ENCODE data around the gene TIAM1.

Gene TIAM1

DNA sequence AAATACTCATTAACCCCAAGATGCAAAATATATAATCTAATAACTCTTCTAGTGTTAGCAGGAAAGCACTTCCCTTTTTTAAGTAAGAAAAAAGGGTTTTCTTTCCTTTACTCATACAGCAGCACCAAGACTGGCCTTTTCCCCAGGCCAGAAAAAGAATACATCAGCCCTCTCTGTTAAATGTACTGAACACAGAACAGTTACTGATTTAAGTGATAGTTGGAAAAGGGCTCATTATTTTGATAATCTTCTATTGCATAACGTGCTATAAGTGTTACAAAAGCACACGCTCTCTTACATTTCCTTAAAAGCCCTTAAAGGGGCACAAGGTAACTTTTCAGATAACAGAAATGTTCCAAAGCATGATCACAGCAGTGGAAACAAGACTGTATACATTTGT, 142.9 kb downstream of the TIAM1 start:
- no peak for DNase-seq

DNA sequence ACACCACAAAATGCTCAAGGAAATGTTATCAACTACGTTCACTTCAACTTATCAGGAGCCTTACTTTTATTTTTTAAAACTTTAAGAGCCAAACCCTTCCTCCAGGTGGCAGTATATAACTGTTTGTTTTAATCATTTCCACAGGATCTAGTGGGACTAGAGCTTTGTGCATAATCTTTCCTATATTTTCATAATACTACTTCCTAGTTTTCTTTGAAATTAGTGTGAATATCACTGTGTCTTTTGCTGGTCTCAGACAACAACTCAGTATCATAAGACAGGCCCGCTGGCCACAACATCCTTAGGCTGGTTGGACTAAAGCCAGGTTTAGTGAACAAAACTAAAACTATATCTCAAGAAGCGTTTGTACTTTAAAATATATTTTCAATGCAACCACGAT, 145.5 kb downstream of the TIAM1 start:
- DNase-seq = no peak

DNA sequence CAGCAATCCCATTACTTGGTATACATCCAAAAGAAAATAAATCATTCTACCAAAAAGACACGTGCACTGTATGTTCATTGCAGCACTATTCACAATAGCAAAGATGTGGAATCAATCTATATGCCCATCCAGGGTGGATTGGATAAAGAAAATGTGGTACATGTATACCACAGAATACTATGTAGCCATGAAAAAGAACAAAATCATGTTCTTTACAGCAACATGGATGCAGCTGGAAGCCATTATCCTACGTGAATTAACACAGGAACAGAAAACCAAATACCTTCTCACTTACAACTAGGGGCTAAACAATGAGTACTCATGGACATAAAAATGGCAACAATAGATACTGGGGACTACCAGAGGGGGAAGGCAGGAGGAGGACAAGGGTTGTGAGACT, 147.3 kb downstream of the TIAM1 start:
- DNase-seq = no peak

- DNase-seq = no peak
These were observed 148.6 kb downstream of the TIAM1 start for GRCh38 chr21:31195334-31196015.

GRCh38 chr21:31194510-31195293, 149.4 kb downstream of the TIAM1 start:
- DNase-seq = no peak

- DNase-seq = no peak
These were observed 150.3 kb downstream of the TIAM1 start for GRCh38 chr21:31193761-31194160.

DNA sequence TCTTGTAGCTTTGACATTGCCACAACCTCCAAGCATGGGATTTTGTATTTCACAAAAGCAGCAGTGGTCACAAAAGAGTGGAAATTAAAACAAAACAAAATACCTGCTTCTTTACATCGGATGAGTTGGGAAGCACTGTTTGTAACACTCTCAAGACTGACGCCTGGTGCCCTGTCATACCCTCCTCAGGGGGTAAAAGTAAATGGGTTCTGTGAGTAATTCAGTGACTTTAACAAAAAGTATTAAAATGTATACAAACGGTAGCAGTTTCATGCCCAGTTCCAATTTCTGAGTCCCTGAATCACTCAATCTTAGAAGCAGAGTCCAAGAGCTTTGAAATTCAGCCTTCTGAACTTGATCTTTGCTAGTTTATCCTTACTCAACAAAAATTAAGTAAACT, 152.5 kb downstream of the TIAM1 start:
- no peak for DNase-seq

- no peak for DNase-seq
These were observed 153.5 kb downstream of the TIAM1 start for GRCh38 chr21:31190516-31190915.

- no peak for DNase-seq
These were observed 156.6 kb downstream of the TIAM1 start for GRCh38 chr21:31187499-31187898.

GRCh38 chr21:31186916-31187315, 157.1 kb downstream of the TIAM1 start:
- no peak for DNase-seq

DNA sequence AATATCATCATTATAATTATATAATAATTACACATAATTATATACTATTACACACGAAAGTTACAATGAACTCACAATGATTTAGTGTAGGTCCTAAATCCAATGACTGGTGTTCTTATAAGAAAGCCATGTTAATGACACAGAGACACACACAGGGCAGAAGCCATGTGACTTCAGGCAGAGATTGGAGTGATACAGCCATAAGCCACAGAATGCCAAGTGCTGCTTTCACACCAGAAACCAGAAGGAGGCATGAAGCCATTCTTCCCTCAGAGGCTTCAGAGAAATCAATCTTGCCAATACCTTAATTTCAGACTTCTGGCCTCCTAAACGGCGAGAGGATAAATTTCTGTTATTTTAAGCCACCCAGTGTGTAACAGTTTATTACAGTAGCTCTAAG, 158.4 kb downstream of the TIAM1 start:
- DNase-seq = peak in 1 of 2 donors; percentile 38

GRCh38 chr21:31184876-31185275, 159.2 kb downstream of the TIAM1 start:
- no peak for DNase-seq

DNA sequence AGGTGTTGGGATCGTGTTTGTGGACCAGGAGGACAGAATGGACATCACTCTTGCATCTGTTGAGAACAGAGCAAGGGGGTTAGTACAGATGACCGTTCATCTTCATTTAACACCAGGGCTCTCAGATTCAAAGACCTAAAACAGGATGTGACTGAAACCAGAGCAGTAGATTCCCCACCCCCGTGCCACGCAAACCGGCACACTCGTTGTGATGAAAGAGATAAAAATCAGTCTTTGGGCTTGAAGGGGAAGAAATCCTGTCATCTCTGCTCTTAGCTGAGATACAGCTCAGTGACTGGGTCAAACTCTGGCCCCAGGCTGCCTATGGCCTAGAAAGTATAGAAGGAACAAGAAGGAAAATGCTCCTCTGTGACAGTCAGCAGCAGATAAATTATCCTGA, 159.6 kb downstream of the TIAM1 start:
- peak; percentile 72 to 76 for DNase-seq

DNA sequence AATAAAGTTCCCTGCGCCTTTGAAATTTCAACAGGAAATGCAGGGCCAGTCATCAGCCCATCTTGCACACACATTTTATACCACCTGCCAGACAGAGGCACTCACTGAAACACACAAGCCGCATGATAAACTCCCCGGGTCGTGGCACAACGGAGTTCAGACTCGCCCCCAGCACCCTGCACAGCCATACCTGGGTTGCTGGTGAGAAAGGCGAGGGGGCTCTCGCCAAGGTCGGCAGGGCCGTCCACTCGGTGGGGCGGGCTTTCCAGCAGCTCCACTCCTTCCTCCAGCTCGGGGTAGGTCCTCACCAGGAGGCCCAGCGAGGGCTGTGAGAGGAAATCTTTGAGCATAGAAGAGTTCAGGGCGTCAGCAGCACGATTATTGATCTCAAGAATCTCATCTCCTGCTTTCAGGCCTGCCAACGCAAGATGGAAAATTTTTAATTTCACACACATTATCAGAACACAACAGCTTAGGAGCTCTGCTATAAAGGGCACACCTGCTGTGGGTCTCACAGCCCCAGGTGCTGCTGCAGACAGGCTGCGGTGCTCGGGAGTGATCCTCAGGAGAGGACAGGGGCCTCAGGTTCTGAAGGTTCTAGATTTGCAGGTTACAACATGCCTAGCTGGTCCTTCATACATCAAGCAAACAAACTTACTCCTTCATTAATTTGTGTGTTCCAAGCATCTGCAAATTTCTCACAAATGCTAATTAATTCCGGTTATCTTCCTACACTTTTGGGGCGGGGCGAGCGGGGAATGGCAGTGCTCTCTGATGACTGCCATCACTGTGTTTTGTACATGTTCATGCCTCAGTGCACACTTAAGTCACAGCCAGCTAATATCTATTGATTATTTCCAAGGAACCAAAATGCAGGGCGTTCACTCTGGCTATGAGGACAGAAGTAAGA, 161.6 kb downstream of the TIAM1 start:
- DNase-seq = peak; percentile 65 to 68

DNA sequence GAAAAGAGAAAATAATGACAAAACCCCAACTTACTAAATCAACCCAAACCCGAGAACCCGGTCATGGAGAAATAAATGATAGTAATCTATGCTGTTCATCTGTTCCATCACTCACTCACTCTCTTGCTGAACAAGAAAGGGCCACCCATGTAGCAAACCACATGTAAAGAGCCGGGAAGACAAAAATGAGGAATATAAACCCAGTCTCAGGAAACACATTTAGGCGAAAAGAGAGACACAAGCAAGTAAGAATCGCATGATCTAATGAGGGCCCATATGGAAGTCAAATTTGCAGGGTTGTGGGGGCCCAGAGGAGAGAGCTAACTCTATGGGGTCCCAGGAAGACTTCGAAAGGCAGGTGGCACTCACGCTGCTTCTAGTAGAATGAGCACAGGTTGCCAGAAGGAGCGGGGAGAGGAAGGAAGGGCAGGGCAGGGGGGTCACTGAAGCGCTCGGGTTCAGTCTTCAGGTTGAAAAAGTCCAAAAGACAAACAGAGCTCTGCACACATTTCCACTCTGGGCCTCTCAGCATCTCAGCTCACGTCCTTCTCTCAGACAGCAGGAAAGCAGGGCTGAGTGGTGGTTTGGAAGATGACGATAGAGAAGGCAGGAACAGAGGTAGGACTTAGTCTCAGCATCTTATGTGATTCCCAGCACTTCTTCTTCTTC, 162.8 kb downstream of the TIAM1 start:
- DNase-seq = no peak

DNA sequence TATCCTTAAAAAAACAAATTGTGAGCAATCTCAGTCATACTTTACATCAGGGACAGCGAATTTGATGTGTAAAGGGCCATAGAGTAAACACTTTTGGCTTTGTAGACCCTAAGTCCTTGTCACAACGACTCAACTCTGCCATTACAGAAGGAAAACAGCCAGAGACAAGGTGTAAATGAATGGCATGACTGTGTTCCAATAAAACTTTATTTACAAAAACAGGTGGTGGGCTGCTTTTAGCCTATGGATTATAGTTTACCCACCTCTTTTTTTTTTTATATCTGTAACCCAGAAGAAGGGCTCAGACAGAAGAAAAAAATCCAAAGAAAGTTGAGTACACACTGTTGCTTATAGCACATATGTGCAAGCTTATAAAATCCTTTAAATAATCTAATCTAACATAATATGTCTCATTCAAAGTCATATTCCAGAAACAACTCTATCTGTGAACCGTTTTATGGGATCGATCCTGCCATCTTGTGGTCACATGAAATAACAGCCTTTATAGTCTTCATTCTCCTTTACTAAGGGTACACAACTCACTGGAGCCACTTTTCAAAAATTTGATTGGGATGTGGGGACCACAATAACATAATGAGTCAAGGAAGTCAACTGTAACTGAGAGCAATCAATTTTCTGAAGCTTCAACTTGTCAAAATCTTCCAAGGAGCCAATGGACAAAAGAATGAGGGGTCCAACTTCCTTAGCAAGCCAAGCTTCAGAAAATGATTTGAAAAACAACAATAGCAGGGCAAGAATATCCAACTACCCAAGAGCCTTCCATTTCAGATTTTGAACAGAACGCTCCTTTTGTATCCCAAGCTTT, 163.6 kb downstream of the TIAM1 start:
- no peak for DNase-seq

DNA sequence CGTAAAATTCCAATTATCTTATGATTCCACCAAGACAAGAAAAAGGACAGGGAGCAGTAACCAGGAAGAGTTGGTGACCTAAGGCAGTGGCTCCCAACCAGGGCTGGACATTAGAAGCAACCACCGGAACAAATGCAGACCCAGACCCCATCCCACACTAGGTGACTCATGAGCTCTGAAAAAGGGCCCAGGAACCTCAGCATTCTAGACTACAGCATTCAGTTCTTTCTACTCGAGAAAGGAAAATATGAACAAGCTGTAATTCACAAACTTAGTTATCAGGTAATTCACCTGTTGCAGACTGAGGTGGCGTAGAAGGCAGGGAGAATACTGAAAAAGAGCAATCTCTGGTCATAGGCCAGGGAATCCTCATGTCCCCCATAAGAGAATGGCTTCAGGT, 167.3 kb downstream of the TIAM1 start:
- peak in 1 of 2 donors; percentile 44 for DNase-seq

DNA sequence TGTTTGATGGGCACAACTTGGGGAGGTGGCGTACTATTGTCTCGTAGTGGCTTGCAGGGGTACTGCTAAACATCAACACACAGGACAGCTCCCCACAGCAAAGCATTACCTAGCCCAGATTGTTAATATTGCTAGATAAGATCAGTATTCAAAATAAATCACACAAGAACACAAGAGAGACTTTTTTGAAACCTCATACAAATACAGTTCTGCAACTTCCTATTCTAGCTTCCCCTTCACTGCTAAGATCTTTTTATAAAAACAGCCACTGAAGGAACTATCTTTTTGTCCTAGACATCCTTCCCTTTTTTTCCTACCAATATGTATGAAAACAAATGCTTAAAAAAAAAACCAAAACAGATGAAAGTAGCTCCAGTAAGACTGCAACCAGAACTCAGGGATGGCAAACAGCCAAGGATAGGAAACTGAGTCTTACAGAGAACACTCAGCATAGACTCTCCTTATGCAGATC, 167.9 kb downstream of the TIAM1 start:
- DNase-seq = no peak

DNA sequence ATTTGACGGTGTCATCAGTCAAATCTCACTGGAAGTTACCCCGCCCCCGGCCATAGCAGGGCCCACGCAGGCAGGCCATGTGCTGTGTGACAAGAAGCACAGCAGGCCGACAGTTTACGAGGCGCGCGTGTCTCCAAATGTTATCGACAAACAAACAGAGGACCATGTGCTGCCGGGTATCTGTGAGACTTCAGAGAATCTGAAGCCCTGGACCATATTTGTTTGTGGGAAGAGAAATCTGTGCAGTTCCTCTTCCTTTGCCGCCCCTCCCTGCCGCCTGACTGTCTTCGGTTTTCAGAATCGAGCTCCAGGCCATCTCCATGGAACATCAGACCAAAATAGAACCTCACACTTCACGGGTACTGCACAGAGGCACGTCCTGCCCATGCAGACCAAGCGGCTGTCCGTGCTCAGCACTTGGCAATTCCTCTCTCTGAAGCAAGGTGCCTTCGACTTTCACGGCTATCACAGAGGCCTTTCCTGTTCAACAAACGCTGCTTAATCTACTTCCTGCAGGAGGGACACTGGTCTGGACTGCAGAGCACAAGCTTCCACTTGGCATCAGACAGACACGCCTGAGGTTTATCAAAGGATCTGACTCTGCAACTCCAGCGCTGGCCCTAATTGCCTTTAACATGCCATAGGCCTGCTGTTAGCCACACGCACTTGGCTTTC, 170.0 kb downstream of the TIAM1 start:
- peak; percentile 71 to 77 for DNase-seq

- DNase-seq = no peak
These were observed 171.7 kb downstream of the TIAM1 start for GRCh38 chr21:31172328-31172727.
